Measurements from ENCODE around the gene OR6C75.
"Not testable (repeated sequence)": the region's sequence is repeated elsewhere in the genome, so short reads cannot be mapped to it uniquely, and the experiment has no call there.

DNA sequence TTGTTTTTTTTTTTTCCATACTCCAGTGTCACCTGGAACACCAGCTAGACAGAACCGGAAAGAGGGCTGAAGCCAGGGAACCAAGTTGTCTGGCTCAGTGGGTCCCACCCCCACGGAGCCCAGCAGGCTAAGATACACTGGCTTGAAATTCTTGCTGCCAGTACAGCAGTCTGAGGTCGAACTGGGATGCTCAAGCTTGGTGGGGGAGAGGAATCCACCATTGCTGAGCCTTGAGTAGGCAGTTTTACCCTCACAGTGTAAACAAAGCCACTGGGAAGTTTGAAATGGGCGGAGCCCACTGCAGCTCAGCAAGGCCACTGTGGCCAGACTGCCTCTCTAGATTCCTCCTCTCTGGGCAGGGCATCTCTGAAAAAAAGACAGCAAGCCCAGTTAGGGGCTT lies 7.4 kb upstream of the OR6C75 start:
- TF ChIP-seq, protein P1, sequence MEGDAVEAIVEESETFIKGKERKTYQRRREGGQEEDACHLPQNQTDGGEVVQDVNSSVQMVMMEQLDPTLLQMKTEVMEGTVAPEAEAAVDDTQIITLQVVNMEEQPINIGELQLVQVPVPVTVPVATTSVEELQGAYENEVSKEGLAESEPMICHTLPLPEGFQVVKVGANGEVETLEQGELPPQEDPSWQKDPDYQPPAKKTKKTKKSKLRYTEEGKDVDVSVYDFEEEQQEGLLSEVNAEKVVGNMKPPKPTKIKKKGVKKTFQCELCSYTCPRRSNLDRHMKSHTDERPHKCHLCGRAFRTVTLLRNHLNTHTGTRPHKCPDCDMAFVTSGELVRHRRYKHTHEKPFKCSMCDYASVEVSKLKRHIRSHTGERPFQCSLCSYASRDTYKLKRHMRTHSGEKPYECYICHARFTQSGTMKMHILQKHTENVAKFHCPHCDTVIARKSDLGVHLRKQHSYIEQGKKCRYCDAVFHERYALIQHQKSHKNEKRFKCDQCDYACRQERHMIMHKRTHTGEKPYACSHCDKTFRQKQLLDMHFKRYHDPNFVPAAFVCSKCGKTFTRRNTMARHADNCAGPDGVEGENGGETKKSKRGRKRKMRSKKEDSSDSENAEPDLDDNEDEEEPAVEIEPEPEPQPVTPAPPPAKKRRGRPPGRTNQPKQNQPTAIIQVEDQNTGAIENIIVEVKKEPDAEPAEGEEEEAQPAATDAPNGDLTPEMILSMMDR (IDR thresholded peaks at IDR 0.05; ENCODE audit: insufficient read depth, low read depth, low read length), result not testable (repeated sequence)
- not testable (repeated sequence) for TF ChIP-seq EZH2 (IDR thresholded peaks at IDR 0.05; ENCODE audit: insufficient read depth, low read length)

All from astrocyte (in vitro differentiated cells and primary cell).